Esophagus squamous epithelium (tissue), 4 donors: ENCODE results near the gene CEP55.
A peak's percentile ranks its signal among the peaks of the same experiment; 100 is the strongest.

Experiments
- CTCF ChIP-seq, 6 experiments: fragments of 450-650 bp in 4 of 6; fragments of 200-600 bp in 2 of 6; sonication (generic) in 2 of 6; IDR thresholded peaks; one replicate each; pipeline ENCODE4 v1.5.1; 2016 to 2019; ENCODE audit warnings: antibody characterized with exemption in 6 of 6, mild to moderate bottlenecking in 4 of 6, moderate library complexity in 4 of 6
- POLR2A ChIP-seq, 4 donors: fragments of 450-650 bp; IDR thresholded peaks; one replicate each; pipeline ENCODE4 v1.6.1; 2017; ENCODE audit warnings: antibody characterized with exemption in 4 of 4, mild to moderate bottlenecking in 4 of 4, moderate library complexity in 3 of 4

DNA sequence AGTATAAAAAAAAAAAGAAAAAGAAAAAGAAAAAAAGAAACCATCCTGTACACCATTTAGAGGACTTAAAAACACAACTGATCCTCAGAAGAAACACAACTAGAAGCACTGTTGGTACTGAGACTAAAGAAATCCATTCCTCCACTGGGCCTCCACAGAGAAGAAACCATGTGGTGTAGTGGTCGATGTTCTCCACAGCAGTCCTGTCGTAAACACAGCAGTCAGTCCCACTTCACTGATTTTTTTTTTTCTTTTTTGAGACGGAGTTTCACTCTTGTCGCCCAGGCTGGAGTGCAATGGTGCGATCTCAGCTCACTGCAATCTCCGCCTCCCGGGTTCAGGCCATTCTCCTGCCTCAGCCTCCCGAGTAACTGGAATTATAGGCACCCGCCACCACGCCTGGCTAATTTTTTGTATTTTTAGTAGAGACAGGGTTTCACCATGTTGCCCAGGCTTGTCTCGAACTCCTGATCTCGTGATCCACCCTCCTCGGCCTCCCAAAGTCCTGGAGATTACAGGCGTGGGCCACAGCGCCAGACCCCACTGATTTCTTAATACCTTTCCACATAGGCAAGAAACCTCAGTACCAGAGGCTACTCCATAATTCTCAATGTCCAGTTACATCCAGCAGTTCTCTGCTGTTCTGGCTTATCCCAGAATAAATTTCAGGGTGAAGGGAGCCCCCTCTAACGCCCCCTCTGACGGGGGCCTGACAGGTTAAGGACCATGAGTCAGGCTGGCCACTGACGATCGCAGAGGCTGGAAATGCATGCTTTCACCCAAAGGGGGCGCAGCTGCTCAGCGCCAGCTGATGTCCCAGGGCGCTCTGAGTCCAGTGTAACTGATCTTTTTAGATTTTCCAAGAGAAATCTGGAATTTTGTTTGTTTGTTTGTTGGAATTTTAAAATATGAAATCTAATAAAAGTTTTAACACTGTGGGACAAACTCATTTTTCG lies 45.3 kb downstream of the CEP55 start:
- TF ChIP-seq CTCF (IDR thresholded peaks at IDR 0.05) (peak in 5 of 6 experiments; percentile 40 to 62 (median 51)), POLR2A (IDR thresholded peaks at IDR 0.05) (no peak)
